HL-60 (cell line): Measurements from ENCODE around the gene MECR.

Experiments
- DNase-seq, 2 experiments: peaks; one replicate each; pipeline ENCODE4 v3.0.0-alpha.2; 2010 to 2020; ENCODE audit warnings: low read depth in 1 of 2, low spot score in 1 of 2
- H3K27ac ChIP-seq: fragments of 250-450 bp; sonication (Bioruptor Pico); replicated peaks from 2 replicates; pipeline ENCODE4 v1.5.1; 2020; ENCODE audit warnings: mild to moderate bottlenecking, moderate library complexity
- H3K27me3 ChIP-seq: fragments of 250-450 bp; sonication (Bioruptor Pico); 2 replicates; pipeline ENCODE4 v1.5.1; 2021; ENCODE audit warnings: mild to moderate bottlenecking, moderate library complexity; ENCODE audit not compliant: insufficient read depth, poor library complexity, severe bottlenecking
- H3K4me3 ChIP-seq: replicated peaks from 2 replicates; pipeline ENCODE4 v1.5.1; 2011; ENCODE audit warnings: mild to moderate bottlenecking, control low read depth, low read length; ENCODE audit not compliant: insufficient read depth
- CTCF ChIP-seq: IDR thresholded peaks from one replicate; pipeline ENCODE4 v1.5.1; 2011; ENCODE audit warnings: low read length, control low read depth, inconsistent platforms; ENCODE audit not compliant: insufficient read depth
- GABPA ChIP-seq: IDR thresholded peaks from 2 replicates; pipeline ENCODE4 v1.6.1; 2012; ENCODE audit warnings: low read depth
- POLR2AphosphoS5 ChIP-seq: IDR thresholded peaks from 2 replicates; pipeline ENCODE4 v1.6.1; 2012; ENCODE audit warnings: low read depth
- SPI1 ChIP-seq: IDR thresholded peaks from 2 replicates; pipeline ENCODE4 v1.6.1; 2012; ENCODE audit warnings: low read depth, mild to moderate bottlenecking, borderline replicate concordance
- TF ChIP-seq, protein P1 (sequence below): IDR thresholded peaks from 2 replicates; pipeline ENCODE4 v1.6.1; 2012; ENCODE audit warnings: low read depth; ENCODE audit not compliant: insufficient replicate concordance

MECR gene

GRCh38 chr1:29271724-29272123, 41.0 kb upstream of the MECR start:
- Histone ChIP-seq H3K4me3 (no peak overlapping the region), H3K27me3 (peaks cover 5% of the 10 kb centered on the region), H3K27ac (no peak overlapping the region)
- no peak for TF ChIP-seq GABPA
- TF ChIP-seq CTCF = no peak
- no peak for TF ChIP-seq POLR2AphosphoS5
- no peak for TF ChIP-seq SPI1
- TF ChIP-seq, protein P1, sequence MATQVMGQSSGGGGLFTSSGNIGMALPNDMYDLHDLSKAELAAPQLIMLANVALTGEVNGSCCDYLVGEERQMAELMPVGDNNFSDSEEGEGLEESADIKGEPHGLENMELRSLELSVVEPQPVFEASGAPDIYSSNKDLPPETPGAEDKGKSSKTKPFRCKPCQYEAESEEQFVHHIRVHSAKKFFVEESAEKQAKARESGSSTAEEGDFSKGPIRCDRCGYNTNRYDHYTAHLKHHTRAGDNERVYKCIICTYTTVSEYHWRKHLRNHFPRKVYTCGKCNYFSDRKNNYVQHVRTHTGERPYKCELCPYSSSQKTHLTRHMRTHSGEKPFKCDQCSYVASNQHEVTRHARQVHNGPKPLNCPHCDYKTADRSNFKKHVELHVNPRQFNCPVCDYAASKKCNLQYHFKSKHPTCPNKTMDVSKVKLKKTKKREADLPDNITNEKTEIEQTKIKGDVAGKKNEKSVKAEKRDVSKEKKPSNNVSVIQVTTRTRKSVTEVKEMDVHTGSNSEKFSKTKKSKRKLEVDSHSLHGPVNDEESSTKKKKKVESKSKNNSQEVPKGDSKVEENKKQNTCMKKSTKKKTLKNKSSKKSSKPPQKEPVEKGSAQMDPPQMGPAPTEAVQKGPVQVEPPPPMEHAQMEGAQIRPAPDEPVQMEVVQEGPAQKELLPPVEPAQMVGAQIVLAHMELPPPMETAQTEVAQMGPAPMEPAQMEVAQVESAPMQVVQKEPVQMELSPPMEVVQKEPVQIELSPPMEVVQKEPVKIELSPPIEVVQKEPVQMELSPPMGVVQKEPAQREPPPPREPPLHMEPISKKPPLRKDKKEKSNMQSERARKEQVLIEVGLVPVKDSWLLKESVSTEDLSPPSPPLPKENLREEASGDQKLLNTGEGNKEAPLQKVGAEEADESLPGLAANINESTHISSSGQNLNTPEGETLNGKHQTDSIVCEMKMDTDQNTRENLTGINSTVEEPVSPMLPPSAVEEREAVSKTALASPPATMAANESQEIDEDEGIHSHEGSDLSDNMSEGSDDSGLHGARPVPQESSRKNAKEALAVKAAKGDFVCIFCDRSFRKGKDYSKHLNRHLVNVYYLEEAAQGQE = no peak
- no peak for DNase-seq

DNA sequence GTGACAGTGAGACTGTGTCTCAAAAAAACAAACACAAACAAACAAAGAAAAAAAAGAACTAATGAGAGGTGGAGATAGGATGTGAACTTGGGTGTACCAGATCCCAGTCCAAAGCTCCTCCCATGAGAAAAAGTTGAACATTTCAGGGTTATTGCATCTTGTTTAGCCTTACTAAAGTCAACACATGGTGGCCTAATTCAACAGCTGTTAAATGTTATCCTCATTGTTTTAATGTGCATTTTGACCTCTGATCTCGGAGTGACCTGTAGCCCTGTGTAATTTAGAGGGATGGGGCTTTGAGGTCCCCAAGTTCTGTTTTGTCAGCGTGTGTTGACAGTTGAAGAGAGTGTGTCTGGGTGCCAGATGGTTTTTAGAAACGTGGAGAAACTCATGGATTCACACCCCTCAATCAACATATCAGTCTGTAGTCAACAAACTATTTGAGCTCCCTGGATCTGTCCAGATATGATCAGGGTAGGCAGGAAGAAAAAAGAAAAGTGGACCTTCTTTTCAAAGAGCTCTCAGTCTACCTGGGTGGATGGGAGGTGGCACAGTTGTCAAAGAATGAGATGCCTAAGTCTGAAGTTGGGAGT, 40.3 kb upstream of the MECR start:
- Histone ChIP-seq H3K27me3 (peaks cover 8% of the 10 kb centered on the region), H3K4me3 (no peak overlapping the region), H3K27ac (no peak overlapping the region)
- DNase-seq = no peak
- no peak for TF ChIP-seq POLR2AphosphoS5
- no peak for TF ChIP-seq CTCF
- TF ChIP-seq SPI1 = no peak
- TF ChIP-seq, protein P1 = no peak
- TF ChIP-seq GABPA = no peak

DNA sequence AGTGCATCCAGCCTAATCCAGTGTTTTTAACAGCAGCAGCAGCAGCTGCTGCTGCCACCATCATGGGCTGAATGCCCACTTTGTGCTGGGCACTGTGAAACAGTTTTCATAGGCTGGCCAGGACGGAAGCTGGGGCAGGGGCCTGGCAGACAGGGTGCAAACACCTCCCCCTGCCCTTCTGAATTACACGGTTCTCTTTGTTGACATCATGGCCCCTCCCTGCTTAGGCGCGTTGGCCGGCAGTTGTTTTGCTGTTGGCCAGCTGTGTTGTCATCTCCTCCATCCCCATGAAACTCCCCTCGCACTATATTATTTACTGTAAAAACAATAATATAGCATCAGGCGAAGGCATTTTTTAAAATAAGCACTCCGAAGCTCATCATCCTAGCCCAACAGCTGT, 38.6 kb upstream of the MECR start:
- H3K27ac ChIP-seq = no peak overlapping the region
- no peak for DNase-seq
- TF ChIP-seq SPI1 = no peak
- TF ChIP-seq CTCF = no peak
- no peak for TF ChIP-seq POLR2AphosphoS5
- TF ChIP-seq, protein P1 = no peak
- no peak for TF ChIP-seq GABPA
- H3K27me3 ChIP-seq = peaks cover 10% of the 10 kb centered on the region
- H3K4me3 ChIP-seq = no peak overlapping the region
